ENCODE results near the gene GPR61. TPM values are rescaled to one million over a fixed set of nuclear protein-coding genes. Genes with fewer than 3 reads are reported as not detected.

Gene GPR61
- polyA plus RNA-seq: not detected

GRCh38 chr1:109539676-109540075 lies at the start of gene GPR61:
Gene GPR61 (plus strand): TSS chr1:109539872. CDS start chr1:109543023, 3,151 bp downstream.
- H3K27ac Mint-ChIP-seq: no peak within 1 kb of the TSS
- no peak within 1 kb of the TSS for H3K4me3 Mint-ChIP-seq

GRCh38 chr1:109490029-109490933 lies 49.4 kb upstream of the GPR61 start:
- no peak overlapping the region for H3K4me3 Mint-ChIP-seq
- peaks cover 22 to 23% of the 10 kb centered on the region in 2 donors for H3K4me1 Mint-ChIP-seq
- peak; percentile 53 to 69 (median 67) for DNase-seq
- no peaks in the 10 kb centered on the region for H3K9me3 Mint-ChIP-seq
- H3K27ac Mint-ChIP-seq: no peak overlapping the region
- peaks cover 0 to 11% (median 5%) of the 10 kb centered on the region in 3 donors for H3K27me3 Mint-ChIP-seq (ENCODE audit: low read depth in 3 of 3)
- peaks cover 0 to 12% (median 4%) of the 10 kb centered on the region in 3 donors for H3K36me3 Mint-ChIP-seq

More at GRCh38 chr1:109539676-109540075, at the start of gene GPR61:
- Mint-ChIP-seq H3K4me1 (no peaks in the 10 kb centered on the region), H3K27me3 (ENCODE audit: low read depth in 3 of 3) (no peaks in the 10 kb centered on the region), H3K9me3 (no peaks in the 10 kb centered on the region), H3K36me3 (no peaks in the 10 kb centered on the region)
- no peak for DNase-seq

GRCh38 chr1:109490934-109491302 lies 48.8 kb upstream of the GPR61 start:
- Mint-ChIP-seq H3K4me3 (no peak overlapping the region), H3K9me3 (no peaks in the 10 kb centered on the region), H3K27ac (no peak overlapping the region), H3K36me3 (peaks cover 0 to 16% (median 4%) of the 10 kb centered on the region in 3 donors), H3K4me1 (peaks cover 25 to 27% of the 10 kb centered on the region in 2 donors), H3K27me3 (ENCODE audit: low read depth in 3 of 3) (peaks cover 0 to 11% (median 5%) of the 10 kb centered on the region in 3 donors)
- DNase-seq: no peak

GRCh38 chr1:109491372-109491771 lies 48.3 kb upstream of the GPR61 start:
- Mint-ChIP-seq H3K4me3 (no peak overlapping the region), H3K4me1 (peaks cover 30 to 31% of the 10 kb centered on the region in 2 donors), H3K9me3 (no peaks in the 10 kb centered on the region), H3K36me3 (peaks cover 4 to 20% (median 9%) of the 10 kb centered on the region in 3 donors), H3K27ac (no peak overlapping the region), H3K27me3 (ENCODE audit: low read depth in 3 of 3) (peaks cover 0 to 11% (median 5%) of the 10 kb centered on the region in 3 donors)
- no peak for DNase-seq

- Mint-ChIP-seq H3K27me3 (ENCODE audit: low read depth in 3 of 3) (peaks cover 0 to 11% (median 5%) of the 10 kb centered on the region in 3 donors), H3K4me3 (peak overlapping the region in 4 of 5 donors; percentile 24 to 57 (median 34)), H3K36me3 (peaks cover 6 to 24% (median 13%) of the 10 kb centered on the region in 3 donors), H3K27ac (no peak overlapping the region), H3K9me3 (no peaks in the 10 kb centered on the region), H3K4me1 (peaks cover 36 to 40% of the 10 kb centered on the region in 2 donors)
- DNase-seq: no peak
These were observed 46.9 kb upstream of the GPR61 start for GRCh38 chr1:109492779-109493178.

GRCh38 chr1:109493227-109493626 lies 46.4 kb upstream of the GPR61 start:
- H3K36me3 Mint-ChIP-seq: peaks cover 6 to 21% (median 13%) of the 10 kb centered on the region in 3 donors
- H3K4me1 Mint-ChIP-seq: peaks cover 36 to 42% of the 10 kb centered on the region in 2 donors
- no peaks in the 10 kb centered on the region for H3K9me3 Mint-ChIP-seq
- H3K27me3 Mint-ChIP-seq (ENCODE audit: low read depth in 3 of 3): peaks cover 0 to 11% (median 5%) of the 10 kb centered on the region in 3 donors
- no peak for DNase-seq
- H3K27ac Mint-ChIP-seq: no peak overlapping the region
- peak overlapping the region in 4 of 5 donors; percentile 75 to 96 (median 92) for H3K4me3 Mint-ChIP-seq

- Mint-ChIP-seq H3K4me3 (peak within 1 kb of the TSS; percentile 89 to 96 (median 94)), H3K4me1 (peaks cover 40 to 42% of the 10 kb centered on the region in 2 donors), H3K36me3 (peaks cover 6 to 21% (median 13%) of the 10 kb centered on the region in 3 donors), H3K27ac (peak within 1 kb of the TSS; percentile 77 to 92 (median 84)), H3K27me3 (ENCODE audit: low read depth in 3 of 3) (peaks cover 0 to 8% (median 5%) of the 10 kb centered on the region in 3 donors), H3K9me3 (no peaks in the 10 kb centered on the region)
- peak; percentile 88 to 91 (median 91) for DNase-seq
These were observed 45.7 kb upstream of the GPR61 start, which contains the start of gene CYB561D1 for GRCh38 chr1:109493805-109494539. Gene CYB561D1 (plus strand): TSS chr1:109494094. CDS start chr1:109494140, 46 bp downstream.

- Mint-ChIP-seq H3K4me3 (peak overlapping the region; percentile 63 to 96 (median 91)), H3K4me1 (peaks cover 53 to 55% of the 10 kb centered on the region in 2 donors), H3K9me3 (no peaks in the 10 kb centered on the region), H3K27me3 (ENCODE audit: low read depth in 3 of 3) (peaks cover 2 to 8% (median 5%) of the 10 kb centered on the region in 3 donors), H3K27ac (peak overlapping the region in 1 of 6 donors; percentile 53), H3K36me3 (peaks cover 6 to 22% (median 9%) of the 10 kb centered on the region in 3 donors)
- DNase-seq: no peak
These were observed 43.9 kb upstream of the GPR61 start for GRCh38 chr1:109495738-109496137.

GRCh38 chr1:109497449-109498160 lies 42.1 kb upstream of the GPR61 start:
- Mint-ChIP-seq H3K27me3 (ENCODE audit: low read depth in 3 of 3) (peaks cover 2 to 10% (median 5%) of the 10 kb centered on the region in 3 donors), H3K9me3 (no peaks in the 10 kb centered on the region), H3K27ac (peak overlapping the region in 2 of 6 donors; percentile 17 to 28), H3K4me1 (peaks cover 70 to 72% of the 10 kb centered on the region in 2 donors), H3K36me3 (peaks cover 6 to 21% (median 9%) of the 10 kb centered on the region in 3 donors), H3K4me3 (no peak overlapping the region)
- DNase-seq: no peak

GRCh38 chr1:109498161-109498801 lies 41.4 kb upstream of the GPR61 start:
- Mint-ChIP-seq H3K4me1 (peaks cover 77 to 79% of the 10 kb centered on the region in 2 donors), H3K4me3 (no peak overlapping the region), H3K36me3 (peaks cover 6 to 21% (median 9%) of the 10 kb centered on the region in 3 donors), H3K27me3 (ENCODE audit: low read depth in 3 of 3) (peaks cover 2 to 8% (median 5%) of the 10 kb centered on the region in 3 donors), H3K9me3 (no peaks in the 10 kb centered on the region), H3K27ac (peak overlapping the region in 1 of 6 donors; percentile 28)
- DNase-seq: no peak

GRCh38 chr1:109499081-109499480 lies 40.6 kb upstream of the GPR61 start:
- peaks cover 6 to 21% (median 9%) of the 10 kb centered on the region in 3 donors for H3K36me3 Mint-ChIP-seq
- H3K9me3 Mint-ChIP-seq: no peaks in the 10 kb centered on the region
- no peak for DNase-seq
- no peak overlapping the region for H3K27ac Mint-ChIP-seq
- H3K4me1 Mint-ChIP-seq: peaks cover 81 to 84% of the 10 kb centered on the region in 2 donors
- peaks cover 2 to 5% (median 3%) of the 10 kb centered on the region in 3 donors for H3K27me3 Mint-ChIP-seq (ENCODE audit: low read depth in 3 of 3)
- H3K4me3 Mint-ChIP-seq: peak overlapping the region in 1 of 5 donors; percentile 17

GRCh38 chr1:109499661-109500536 lies 39.8 kb upstream of the GPR61 start:
- peaks cover 0 to 2% (median 2%) of the 10 kb centered on the region in 3 donors for H3K27me3 Mint-ChIP-seq (ENCODE audit: low read depth in 3 of 3)
- H3K4me3 Mint-ChIP-seq: peak overlapping the region; percentile 23 to 73 (median 45)
- H3K36me3 Mint-ChIP-seq: peaks cover 6 to 21% (median 9%) of the 10 kb centered on the region in 3 donors
- H3K27ac Mint-ChIP-seq: peak overlapping the region; percentile 5 to 92 (median 85)
- peaks cover 79 to 84% of the 10 kb centered on the region in 2 donors for H3K4me1 Mint-ChIP-seq
- DNase-seq: peak; percentile 25 to 41 (median 31)
- H3K9me3 Mint-ChIP-seq: no peaks in the 10 kb centered on the region

All from immature natural killer cell (primary cell).